Measurements from ENCODE around the gene TRIP12.

DNA sequence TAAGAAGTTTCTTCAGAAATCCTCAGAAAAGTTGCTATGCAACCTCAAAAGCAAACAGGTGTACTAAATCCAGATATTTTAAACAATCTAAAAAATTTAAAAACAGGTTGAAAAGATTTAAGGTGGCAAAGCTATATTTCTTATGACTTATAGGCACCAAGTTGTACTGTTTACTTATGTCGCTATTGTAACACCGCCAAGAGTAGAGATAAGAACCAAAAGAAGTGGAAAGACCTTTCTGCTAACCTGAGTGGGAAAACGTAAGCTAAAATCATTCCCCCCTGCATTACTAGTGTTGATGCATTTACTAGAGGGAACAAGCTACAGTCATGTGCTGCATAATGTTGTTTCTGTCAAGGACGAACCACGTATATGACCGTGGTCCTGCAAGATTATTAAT lies 83.1 kb downstream of the TRIP12 start:
- TF ChIP-seq POLR2A (IDR thresholded peaks at IDR 0.05) (no peak), EP300 (IDR thresholded peaks at IDR 0.05) (no peak)
- TF ChIP-seq, protein P1, sequence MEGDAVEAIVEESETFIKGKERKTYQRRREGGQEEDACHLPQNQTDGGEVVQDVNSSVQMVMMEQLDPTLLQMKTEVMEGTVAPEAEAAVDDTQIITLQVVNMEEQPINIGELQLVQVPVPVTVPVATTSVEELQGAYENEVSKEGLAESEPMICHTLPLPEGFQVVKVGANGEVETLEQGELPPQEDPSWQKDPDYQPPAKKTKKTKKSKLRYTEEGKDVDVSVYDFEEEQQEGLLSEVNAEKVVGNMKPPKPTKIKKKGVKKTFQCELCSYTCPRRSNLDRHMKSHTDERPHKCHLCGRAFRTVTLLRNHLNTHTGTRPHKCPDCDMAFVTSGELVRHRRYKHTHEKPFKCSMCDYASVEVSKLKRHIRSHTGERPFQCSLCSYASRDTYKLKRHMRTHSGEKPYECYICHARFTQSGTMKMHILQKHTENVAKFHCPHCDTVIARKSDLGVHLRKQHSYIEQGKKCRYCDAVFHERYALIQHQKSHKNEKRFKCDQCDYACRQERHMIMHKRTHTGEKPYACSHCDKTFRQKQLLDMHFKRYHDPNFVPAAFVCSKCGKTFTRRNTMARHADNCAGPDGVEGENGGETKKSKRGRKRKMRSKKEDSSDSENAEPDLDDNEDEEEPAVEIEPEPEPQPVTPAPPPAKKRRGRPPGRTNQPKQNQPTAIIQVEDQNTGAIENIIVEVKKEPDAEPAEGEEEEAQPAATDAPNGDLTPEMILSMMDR (IDR thresholded peaks at IDR 0.05), result no peak
